Panc1 (cell line): ENCODE measurements around the gene SRSF7.

ENCODE experiments used
- TF ChIP-seq, protein P1 (sequence below): fragments of 450-650 bp; IDR thresholded peaks from 2 replicates; pipeline ENCODE4 v1.5.1; 2017; ENCODE audit warnings: mild to moderate bottlenecking
- TF ChIP-seq, protein P2 (sequence below), 2 experiments: IDR thresholded peaks; 2 replicates each; pipeline ENCODE4 v1.6.1; 2011 to 2012; ENCODE audit warnings: low read depth in 2 of 2, control low read depth in 1 of 2, low read length in 1 of 2, mild to moderate bottlenecking in 1 of 2, moderate library complexity in 1 of 2; ENCODE audit not compliant: insufficient read depth in 1 of 2

DNA sequence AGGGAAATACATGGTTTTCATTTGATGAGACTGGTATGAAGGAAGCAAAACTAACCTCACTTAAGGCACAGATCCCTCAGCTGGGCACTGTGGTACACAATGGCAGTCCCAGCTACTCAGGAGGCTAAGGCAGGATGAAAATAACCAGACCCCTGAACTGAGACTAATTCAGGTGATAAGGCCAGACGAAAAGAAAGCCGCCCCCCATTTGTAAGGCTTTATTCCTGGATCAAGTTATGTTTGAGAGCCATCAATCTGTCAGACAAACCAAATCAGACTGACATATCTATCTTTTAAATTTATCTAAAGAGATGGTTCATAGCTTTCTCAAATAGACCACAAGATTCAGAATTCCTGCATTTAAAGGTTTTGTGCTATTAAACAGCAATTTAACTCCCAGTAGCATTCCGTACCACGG lies 4.1 kb downstream of the SRSF7 start:
- TF ChIP-seq, protein P1, sequence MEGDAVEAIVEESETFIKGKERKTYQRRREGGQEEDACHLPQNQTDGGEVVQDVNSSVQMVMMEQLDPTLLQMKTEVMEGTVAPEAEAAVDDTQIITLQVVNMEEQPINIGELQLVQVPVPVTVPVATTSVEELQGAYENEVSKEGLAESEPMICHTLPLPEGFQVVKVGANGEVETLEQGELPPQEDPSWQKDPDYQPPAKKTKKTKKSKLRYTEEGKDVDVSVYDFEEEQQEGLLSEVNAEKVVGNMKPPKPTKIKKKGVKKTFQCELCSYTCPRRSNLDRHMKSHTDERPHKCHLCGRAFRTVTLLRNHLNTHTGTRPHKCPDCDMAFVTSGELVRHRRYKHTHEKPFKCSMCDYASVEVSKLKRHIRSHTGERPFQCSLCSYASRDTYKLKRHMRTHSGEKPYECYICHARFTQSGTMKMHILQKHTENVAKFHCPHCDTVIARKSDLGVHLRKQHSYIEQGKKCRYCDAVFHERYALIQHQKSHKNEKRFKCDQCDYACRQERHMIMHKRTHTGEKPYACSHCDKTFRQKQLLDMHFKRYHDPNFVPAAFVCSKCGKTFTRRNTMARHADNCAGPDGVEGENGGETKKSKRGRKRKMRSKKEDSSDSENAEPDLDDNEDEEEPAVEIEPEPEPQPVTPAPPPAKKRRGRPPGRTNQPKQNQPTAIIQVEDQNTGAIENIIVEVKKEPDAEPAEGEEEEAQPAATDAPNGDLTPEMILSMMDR: no peak
- TF ChIP-seq, protein P2, sequence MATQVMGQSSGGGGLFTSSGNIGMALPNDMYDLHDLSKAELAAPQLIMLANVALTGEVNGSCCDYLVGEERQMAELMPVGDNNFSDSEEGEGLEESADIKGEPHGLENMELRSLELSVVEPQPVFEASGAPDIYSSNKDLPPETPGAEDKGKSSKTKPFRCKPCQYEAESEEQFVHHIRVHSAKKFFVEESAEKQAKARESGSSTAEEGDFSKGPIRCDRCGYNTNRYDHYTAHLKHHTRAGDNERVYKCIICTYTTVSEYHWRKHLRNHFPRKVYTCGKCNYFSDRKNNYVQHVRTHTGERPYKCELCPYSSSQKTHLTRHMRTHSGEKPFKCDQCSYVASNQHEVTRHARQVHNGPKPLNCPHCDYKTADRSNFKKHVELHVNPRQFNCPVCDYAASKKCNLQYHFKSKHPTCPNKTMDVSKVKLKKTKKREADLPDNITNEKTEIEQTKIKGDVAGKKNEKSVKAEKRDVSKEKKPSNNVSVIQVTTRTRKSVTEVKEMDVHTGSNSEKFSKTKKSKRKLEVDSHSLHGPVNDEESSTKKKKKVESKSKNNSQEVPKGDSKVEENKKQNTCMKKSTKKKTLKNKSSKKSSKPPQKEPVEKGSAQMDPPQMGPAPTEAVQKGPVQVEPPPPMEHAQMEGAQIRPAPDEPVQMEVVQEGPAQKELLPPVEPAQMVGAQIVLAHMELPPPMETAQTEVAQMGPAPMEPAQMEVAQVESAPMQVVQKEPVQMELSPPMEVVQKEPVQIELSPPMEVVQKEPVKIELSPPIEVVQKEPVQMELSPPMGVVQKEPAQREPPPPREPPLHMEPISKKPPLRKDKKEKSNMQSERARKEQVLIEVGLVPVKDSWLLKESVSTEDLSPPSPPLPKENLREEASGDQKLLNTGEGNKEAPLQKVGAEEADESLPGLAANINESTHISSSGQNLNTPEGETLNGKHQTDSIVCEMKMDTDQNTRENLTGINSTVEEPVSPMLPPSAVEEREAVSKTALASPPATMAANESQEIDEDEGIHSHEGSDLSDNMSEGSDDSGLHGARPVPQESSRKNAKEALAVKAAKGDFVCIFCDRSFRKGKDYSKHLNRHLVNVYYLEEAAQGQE (IDR thresholded peaks at IDR 0.05; ENCODE audit: insufficient read depth in 1 of 2, low read depth in 2 of 2, low read length in 1 of 2): no peak
